ENCODE data around the gene METTL6.

METTL6 gene

GRCh38 chr3:15427182-15427880 is at the start of gene METTL6, which contains the start of gene EAF1:
Gene METTL6 (minus strand): TSS chr3:15427544. CDS start chr3:15426511, 1,033 bp downstream.
Gene EAF1 (plus strand): TSS chr3:15427598. CDS start chr3:15427780, 182 bp downstream.
- no peaks in the 10 kb centered on the region for H3K27me3 ChIP-seq
- H3K9me3 ChIP-seq (replicated peaks in 1 of 11) = no peaks in the 10 kb centered on the region
- H4K20me1 ChIP-seq = peaks cover 21 to 43% (median 37%) of the 10 kb centered on the region in 11 experiments; a peak in 20 of 22 replicates
- peak within 1 kb of the TSS; percentile 78 to 96 (median 91) for H3K27ac ChIP-seq
- peaks cover 50 to 68% (median 57%) of the 10 kb centered on the region in 11 experiments for H3K36me3 ChIP-seq
- peak within 1 kb of the TSS; percentile 79 to 97 (median 91) for H3K4me2 ChIP-seq
- peak within 1 kb of the TSS; percentile 80 to 98 (median 90) for H3K9ac ChIP-seq
- TF ChIP-seq Cebpa-rat (IDR thresholded peaks at IDR 0.05) = no peak
- H3K4me3 ChIP-seq = peak within 1 kb of the TSS; percentile 72 to 97 (median 90)
- peaks cover 24 to 56% (median 45%) of the 10 kb centered on the region in 10 experiments for H3K4me1 ChIP-seq

GRCh38 chr3:15476378-15476777 is 49.0 kb upstream of the METTL6 start:
- Histone ChIP-seq H3K4me1 (peaks cover 0 to 28% (median 25%) of the 10 kb centered on the region in 10 experiments; a peak in 18 of 20 replicates), H3K4me2 (peak overlapping the region in 2 of 11 experiments; percentile 4 to 28; a peak in 2 of 22 replicates), H3K4me3 (no peak overlapping the region), H4K20me1 (no peaks in the 10 kb centered on the region), H3K27me3 (no peaks in the 10 kb centered on the region), H3K36me3 (no peaks in the 10 kb centered on the region), H3K9ac (no peak overlapping the region), H3K9me3 (replicated peaks in 1 of 11) (no peaks in the 10 kb centered on the region), H3K27ac (no peak overlapping the region)
- TF ChIP-seq Cebpa-rat (IDR thresholded peaks at IDR 0.05) = no peak

GRCh38 chr3:15475161-15475560 is 47.8 kb upstream of the METTL6 start:
- Histone ChIP-seq H3K36me3 (no peaks in the 10 kb centered on the region), H3K27ac (no peak overlapping the region), H4K20me1 (no peaks in the 10 kb centered on the region), H3K9me3 (replicated peaks in 1 of 11) (no peaks in the 10 kb centered on the region), H3K4me2 (peak overlapping the region in 8 of 11 experiments; percentile 2 to 59 (median 38); a peak in 13 of 22 replicates), H3K27me3 (no peaks in the 10 kb centered on the region), H3K4me3 (no peak overlapping the region), H3K9ac (no peak overlapping the region), H3K4me1 (peaks cover 0 to 28% (median 26%) of the 10 kb centered on the region in 10 experiments; a peak in 18 of 20 replicates)
- TF ChIP-seq Cebpa-rat (IDR thresholded peaks at IDR 0.05) = no peak

GRCh38 chr3:15471861-15472260 is 44.5 kb upstream of the METTL6 start:
- Histone ChIP-seq H3K27ac (no peak overlapping the region), H3K4me1 (peaks cover 14 to 60% (median 46%) of the 10 kb centered on the region in 10 experiments), H4K20me1 (no peaks in the 10 kb centered on the region), H3K4me2 (no peak overlapping the region), H3K9ac (no peak overlapping the region), H3K9me3 (replicated peaks in 1 of 11) (no peaks in the 10 kb centered on the region), H3K27me3 (no peaks in the 10 kb centered on the region), H3K36me3 (no peaks in the 10 kb centered on the region), H3K4me3 (no peak overlapping the region)
- no peak for TF ChIP-seq Cebpa-rat (IDR thresholded peaks at IDR 0.05)

GRCh38 chr3:15470849-15471248 is 43.5 kb upstream of the METTL6 start:
- H3K27ac ChIP-seq = no peak overlapping the region
- H4K20me1 ChIP-seq = no peaks in the 10 kb centered on the region
- no peaks in the 10 kb centered on the region for H3K9me3 ChIP-seq (replicated peaks in 1 of 11)
- no peak for TF ChIP-seq Cebpa-rat (IDR thresholded peaks at IDR 0.05)
- H3K4me2 ChIP-seq = no peak overlapping the region
- no peak overlapping the region for H3K9ac ChIP-seq
- peaks cover 14 to 69% (median 54%) of the 10 kb centered on the region in 10 experiments for H3K4me1 ChIP-seq
- H3K27me3 ChIP-seq = no peaks in the 10 kb centered on the region
- H3K4me3 ChIP-seq = no peak overlapping the region
- no peaks in the 10 kb centered on the region for H3K36me3 ChIP-seq

- Histone ChIP-seq H3K4me3 (no peak overlapping the region), H3K4me2 (no peak overlapping the region), H3K9me3 (replicated peaks in 1 of 11) (no peaks in the 10 kb centered on the region), H3K27ac (no peak overlapping the region), H3K27me3 (no peaks in the 10 kb centered on the region), H3K4me1 (peaks cover 14 to 63% (median 48%) of the 10 kb centered on the region in 10 experiments), H3K9ac (no peak overlapping the region), H3K36me3 (no peaks in the 10 kb centered on the region), H4K20me1 (no peaks in the 10 kb centered on the region)
- TF ChIP-seq Cebpa-rat (IDR thresholded peaks at IDR 0.05) = no peak
These were observed 42.9 kb upstream of the METTL6 start for GRCh38 chr3:15470261-15470660.

GRCh38 chr3:15467227-15468181 is 40.2 kb upstream of the METTL6 start:
- H3K36me3 ChIP-seq = no peaks in the 10 kb centered on the region
- TF ChIP-seq Cebpa-rat (IDR thresholded peaks at IDR 0.05) = no peak
- H3K27ac ChIP-seq = peak overlapping the region in 9 of 11 experiments; percentile 14 to 75 (median 62); a peak in 16 of 22 replicates
- no peaks in the 10 kb centered on the region for H3K9me3 ChIP-seq (replicated peaks in 1 of 11)
- no peaks in the 10 kb centered on the region for H3K27me3 ChIP-seq
- peak overlapping the region; percentile 57 to 93 (median 79) for H3K4me2 ChIP-seq
- peak overlapping the region in 8 of 11 experiments; percentile 2 to 55 (median 40); a peak in 12 of 22 replicates for H3K9ac ChIP-seq
- no peaks in the 10 kb centered on the region for H4K20me1 ChIP-seq
- H3K4me3 ChIP-seq = peak overlapping the region in 2 of 10 experiments; percentile 9 to 44; a peak in 3 of 20 replicates
- H3K4me1 ChIP-seq = peaks cover 17 to 49% (median 36%) of the 10 kb centered on the region in 10 experiments

GRCh38 chr3:15465876-15466585 is 38.7 kb upstream of the METTL6 start:
- Histone ChIP-seq H3K9me3 (replicated peaks in 1 of 11) (no peaks in the 10 kb centered on the region), H3K9ac (no peak overlapping the region), H4K20me1 (no peaks in the 10 kb centered on the region), H3K4me3 (no peak overlapping the region), H3K36me3 (no peaks in the 10 kb centered on the region), H3K4me2 (peak overlapping the region in 8 of 11 experiments; percentile 72 to 93 (median 88); a peak in 13 of 22 replicates), H3K4me1 (peaks cover 31 to 64% (median 51%) of the 10 kb centered on the region in 10 experiments), H3K27ac (no peak overlapping the region), H3K27me3 (no peaks in the 10 kb centered on the region)
- no peak for TF ChIP-seq Cebpa-rat (IDR thresholded peaks at IDR 0.05)
